Measurements from ENCODE around the gene SRMS.

SRMS gene

DNA sequence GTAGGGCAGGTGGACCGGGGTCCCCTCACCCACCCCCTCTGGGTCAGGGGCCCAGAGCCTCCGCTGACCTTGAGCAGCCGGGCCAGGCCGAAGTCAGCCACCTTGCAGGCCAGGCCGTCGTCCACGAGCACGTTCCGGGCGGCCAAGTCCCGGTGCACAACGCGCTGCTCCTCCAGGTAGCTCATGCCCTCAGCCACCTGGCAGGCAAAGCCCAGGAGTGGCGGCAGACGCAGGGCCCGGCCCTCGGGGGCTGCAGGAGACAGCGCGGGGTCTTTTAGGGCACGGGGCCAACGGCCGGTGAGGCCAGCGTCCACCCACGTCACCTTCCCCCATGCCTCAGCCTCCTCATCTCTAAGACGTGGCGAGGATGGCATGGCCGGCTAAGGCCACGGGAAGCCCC is 6.2 kb downstream of the SRMS start:
- Histone ChIP-seq H3K36me3 (ENCODE audit: low read length) (no peaks in the 10 kb centered on the region), H3F3A (ENCODE audit: insufficient read depth) (no peaks in the 10 kb centered on the region), H3K4me3 (ENCODE audit: insufficient read depth, low read length, poor library complexity, severe bottlenecking) (no peak overlapping the region), H4K20me1 (ENCODE audit: low read depth, low read length) (no peaks in the 10 kb centered on the region), H3K9me2 (replicated peaks; ENCODE audit: insufficient read depth, low read length) (no peaks in the 10 kb centered on the region), H3K79me2 (ENCODE audit: insufficient read depth, low read length) (no peaks in the 10 kb centered on the region), H2AFZ (ENCODE audit: low read depth, low read length, severe bottlenecking) (no peak overlapping the region), H3K9ac (ENCODE audit: low read length) (no peak overlapping the region), H3K27ac (ENCODE audit: low read depth, low read length) (no peak overlapping the region), H3K27me3 (ENCODE audit: low read length) (no peaks in the 10 kb centered on the region), H3K9me3 (ENCODE audit: insufficient read depth, low read length) (no peaks in the 10 kb centered on the region), H3K4me2 (ENCODE audit: low read depth, low read length, poor library complexity, severe bottlenecking) (no peak overlapping the region)
- TF ChIP-seq, protein P1, sequence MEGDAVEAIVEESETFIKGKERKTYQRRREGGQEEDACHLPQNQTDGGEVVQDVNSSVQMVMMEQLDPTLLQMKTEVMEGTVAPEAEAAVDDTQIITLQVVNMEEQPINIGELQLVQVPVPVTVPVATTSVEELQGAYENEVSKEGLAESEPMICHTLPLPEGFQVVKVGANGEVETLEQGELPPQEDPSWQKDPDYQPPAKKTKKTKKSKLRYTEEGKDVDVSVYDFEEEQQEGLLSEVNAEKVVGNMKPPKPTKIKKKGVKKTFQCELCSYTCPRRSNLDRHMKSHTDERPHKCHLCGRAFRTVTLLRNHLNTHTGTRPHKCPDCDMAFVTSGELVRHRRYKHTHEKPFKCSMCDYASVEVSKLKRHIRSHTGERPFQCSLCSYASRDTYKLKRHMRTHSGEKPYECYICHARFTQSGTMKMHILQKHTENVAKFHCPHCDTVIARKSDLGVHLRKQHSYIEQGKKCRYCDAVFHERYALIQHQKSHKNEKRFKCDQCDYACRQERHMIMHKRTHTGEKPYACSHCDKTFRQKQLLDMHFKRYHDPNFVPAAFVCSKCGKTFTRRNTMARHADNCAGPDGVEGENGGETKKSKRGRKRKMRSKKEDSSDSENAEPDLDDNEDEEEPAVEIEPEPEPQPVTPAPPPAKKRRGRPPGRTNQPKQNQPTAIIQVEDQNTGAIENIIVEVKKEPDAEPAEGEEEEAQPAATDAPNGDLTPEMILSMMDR (IDR thresholded peaks at IDR 0.05; ENCODE audit: insufficient read depth, low read length, poor library complexity, severe bottlenecking), result no peak
- TF ChIP-seq EZH2phosphoT487 (conservative IDR thresholded peaks at IDR 0.05; ENCODE audit: low read length), result no peak

DNA sequence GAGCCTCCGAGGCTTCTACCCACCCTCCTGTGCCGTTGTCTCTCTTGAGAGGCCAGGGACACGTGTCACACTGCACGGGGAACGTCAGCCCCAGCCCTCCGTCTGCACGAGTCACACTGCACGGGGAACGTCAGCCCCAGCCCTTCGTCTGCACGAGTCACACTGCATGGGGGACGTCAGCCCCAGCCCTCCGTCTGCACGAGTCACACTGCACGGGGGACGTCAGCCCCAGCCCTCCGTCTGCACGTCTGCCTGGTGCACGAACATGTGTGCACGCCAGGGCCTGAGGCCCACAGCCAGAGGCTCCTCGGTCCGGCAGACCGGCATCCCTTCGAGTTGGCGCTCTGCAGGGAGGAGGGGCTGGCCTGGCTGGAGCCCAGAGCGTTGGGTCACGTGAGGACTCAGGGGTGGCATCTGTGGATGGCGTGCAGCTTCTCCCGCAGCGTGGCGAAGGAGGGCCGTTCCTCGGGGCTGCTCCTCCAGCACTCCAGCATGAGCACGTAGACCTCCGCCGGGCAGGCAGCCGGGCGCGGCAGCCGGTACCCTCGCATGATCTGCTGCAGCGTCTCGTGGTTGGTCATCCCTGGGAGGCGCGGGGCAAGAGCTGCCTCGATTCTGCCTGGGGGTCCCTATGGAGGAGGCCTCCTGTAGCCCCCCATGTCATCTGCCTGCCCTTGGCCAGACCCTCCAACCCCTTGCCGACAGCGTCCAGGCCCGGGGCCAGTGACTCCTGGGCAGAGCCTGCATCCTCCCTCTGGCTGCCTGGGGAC is 6.9 kb downstream of the SRMS start:
- no peaks in the 10 kb centered on the region for H3F3A ChIP-seq (ENCODE audit: insufficient read depth)
- no peak for TF ChIP-seq EZH2phosphoT487 (conservative IDR thresholded peaks at IDR 0.05; ENCODE audit: low read length)
- TF ChIP-seq, protein P1 (IDR thresholded peaks at IDR 0.05; ENCODE audit: insufficient read depth, low read length, poor library complexity, severe bottlenecking), result no peak
- H3K9me3 ChIP-seq (ENCODE audit: insufficient read depth, low read length), result no peaks in the 10 kb centered on the region
- H3K79me2 ChIP-seq (ENCODE audit: insufficient read depth, low read length), result no peaks in the 10 kb centered on the region
- H3K9ac ChIP-seq (ENCODE audit: low read length), result no peak overlapping the region
- H3K9me2 ChIP-seq (replicated peaks; ENCODE audit: insufficient read depth, low read length), result no peaks in the 10 kb centered on the region
- H3K36me3 ChIP-seq (ENCODE audit: low read length), result no peaks in the 10 kb centered on the region
- H3K27me3 ChIP-seq (ENCODE audit: low read length), result no peaks in the 10 kb centered on the region
- H3K4me2 ChIP-seq (ENCODE audit: low read depth, low read length, poor library complexity, severe bottlenecking), result no peak overlapping the region
- H4K20me1 ChIP-seq (ENCODE audit: low read depth, low read length), result no peaks in the 10 kb centered on the region
- no peak overlapping the region for H2AFZ ChIP-seq (ENCODE audit: low read depth, low read length, severe bottlenecking)
- no peak overlapping the region for H3K4me3 ChIP-seq (ENCODE audit: insufficient read depth, low read length, poor library complexity, severe bottlenecking)
- no peak overlapping the region for H3K27ac ChIP-seq (ENCODE audit: low read depth, low read length)

DNA sequence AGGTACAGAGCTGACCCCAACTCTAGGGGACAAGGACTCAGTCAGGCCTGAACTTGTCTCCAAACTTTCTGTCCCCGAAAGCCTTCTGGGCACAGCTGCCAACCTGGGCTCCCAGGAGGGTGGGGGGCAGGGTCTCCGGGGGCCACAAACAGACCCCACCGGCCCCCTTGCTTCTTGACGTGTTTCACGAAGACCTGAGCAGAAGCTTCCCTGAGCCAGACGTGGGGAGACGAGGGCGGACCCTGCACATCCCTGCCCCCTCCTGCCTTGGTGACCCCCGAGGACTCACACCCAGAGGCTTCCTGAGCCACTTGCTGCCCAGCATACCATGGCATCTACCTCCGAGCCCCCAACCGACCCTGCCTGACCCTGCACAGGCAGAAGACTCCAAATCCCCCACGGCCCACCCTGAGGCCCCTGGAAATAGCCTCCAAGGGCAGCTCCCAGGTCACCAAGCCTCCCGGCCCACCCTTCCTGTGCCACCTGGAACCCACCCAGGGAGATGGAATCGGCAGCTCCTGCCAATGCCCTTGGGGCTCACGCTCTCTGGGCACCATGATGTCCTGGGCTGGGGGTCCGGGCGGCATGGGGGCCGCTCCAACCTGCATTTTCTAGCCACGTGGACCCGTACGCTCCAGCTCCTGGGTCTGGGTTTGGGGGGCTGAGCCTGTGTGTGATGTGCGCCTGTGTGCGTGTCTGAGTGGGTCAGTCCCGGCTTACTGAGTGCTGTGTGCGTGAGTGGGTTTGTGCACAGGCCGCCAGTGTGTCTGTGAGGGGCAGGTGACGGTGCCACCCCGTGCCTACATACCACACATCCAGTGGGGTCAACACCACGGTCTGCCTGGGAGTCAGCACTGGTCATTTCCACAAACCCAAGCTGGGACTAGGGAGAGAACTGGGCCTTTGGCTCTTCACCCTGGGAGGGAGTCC is 7.8 kb downstream of the SRMS start:
- H3F3A ChIP-seq (ENCODE audit: insufficient read depth), result no peaks in the 10 kb centered on the region
- TF ChIP-seq, protein P1 (IDR thresholded peaks at IDR 0.05; ENCODE audit: insufficient read depth, low read length, poor library complexity, severe bottlenecking), result no peak
- TF ChIP-seq EZH2phosphoT487 (conservative IDR thresholded peaks at IDR 0.05; ENCODE audit: low read length), result no peak
- H3K4me2 ChIP-seq (ENCODE audit: low read depth, low read length, poor library complexity, severe bottlenecking), result no peak overlapping the region
- H3K9me3 ChIP-seq (ENCODE audit: insufficient read depth, low read length), result no peaks in the 10 kb centered on the region
- H3K27ac ChIP-seq (ENCODE audit: low read depth, low read length), result no peak overlapping the region
- H4K20me1 ChIP-seq (ENCODE audit: low read depth, low read length), result no peaks in the 10 kb centered on the region
- no peak overlapping the region for H3K9ac ChIP-seq (ENCODE audit: low read length)
- no peaks in the 10 kb centered on the region for H3K27me3 ChIP-seq (ENCODE audit: low read length)
- H3K79me2 ChIP-seq (ENCODE audit: insufficient read depth, low read length), result no peaks in the 10 kb centered on the region
- H3K9me2 ChIP-seq (replicated peaks; ENCODE audit: insufficient read depth, low read length), result no peaks in the 10 kb centered on the region
- H2AFZ ChIP-seq (ENCODE audit: low read depth, low read length, severe bottlenecking), result no peak overlapping the region
- no peak overlapping the region for H3K4me3 ChIP-seq (ENCODE audit: insufficient read depth, low read length, poor library complexity, severe bottlenecking)
- H3K36me3 ChIP-seq (ENCODE audit: low read length), result no peaks in the 10 kb centered on the region

Data from SU-DHL-6 (cell line).